HG03045 (cell line): Measurements from ENCODE around the gene CAPN7.

Experiments
- ATAC-seq: cut with Tn5 transposase; IDR thresholded peaks from one replicate; pipeline ENCODE4 v1.9.1; 2021; ENCODE audit warnings: mild to moderate bottlenecking, moderate library complexity; ENCODE audit not compliant: unreplicated experiment

The CAPN7 gene

GRCh38 chr3:15243822-15244482 is 37.9 kb downstream of the CAPN7 start:
- no peak for ATAC-seq

GRCh38 chr3:15246186-15246585 is 40.1 kb downstream of the CAPN7 start:
- no peak for ATAC-seq

- no peak for ATAC-seq
These were observed 47.1 kb downstream of the CAPN7 start for GRCh38 chr3:15253023-15253697.

GRCh38 chr3:15255215-15255614 is 49.2 kb downstream of the CAPN7 start:
- no peak for ATAC-seq

- ATAC-seq: no peak
These were observed 50.9 kb downstream of the CAPN7 start for GRCh38 chr3:15256861-15257341.

- no peak for ATAC-seq
These were observed 52.7 kb downstream of the CAPN7 start for GRCh38 chr3:15258720-15259119.

- ATAC-seq: no peak
These were observed 54.5 kb downstream of the CAPN7 start for GRCh38 chr3:15260531-15260930.

- ATAC-seq: no peak
These were observed 55.2 kb downstream of the CAPN7 start for GRCh38 chr3:15261274-15261673.

- no peak for ATAC-seq
These were observed 56.0 kb downstream of the CAPN7 start for GRCh38 chr3:15262021-15262420.

GRCh38 chr3:15263120-15263519 is 57.1 kb downstream of the CAPN7 start:
- no peak for ATAC-seq

GRCh38 chr3:15263926-15264325 is 57.9 kb downstream of the CAPN7 start:
- no peak for ATAC-seq

GRCh38 chr3:15264486-15264885 is 58.4 kb downstream of the CAPN7 start:
- no peak for ATAC-seq

- no peak for ATAC-seq
These were observed 59.8 kb downstream of the CAPN7 start for GRCh38 chr3:15265655-15266509.

- ATAC-seq: no peak
These were observed 60.7 kb downstream of the CAPN7 start for GRCh38 chr3:15266510-15267376.

GRCh38 chr3:15267502-15267901 is 61.5 kb downstream of the CAPN7 start:
- ATAC-seq: no peak

GRCh38 chr3:15268033-15268631 is 62.1 kb downstream of the CAPN7 start:
- ATAC-seq: no peak

GRCh38 chr3:15269091-15269989 is 63.3 kb downstream of the CAPN7 start:
- ATAC-seq: peak; percentile 60

GRCh38 chr3:15271030-15271429 is 65.0 kb downstream of the CAPN7 start:
- ATAC-seq: no peak

- peak; percentile 65 for ATAC-seq
These were observed 65.8 kb downstream of the CAPN7 start for GRCh38 chr3:15271785-15272381.
